Cardiac muscle cell (in vitro differentiated cells and primary cell): Measurements from ENCODE around the gene LHFPL6. TPM values are rescaled to one million over a fixed set of nuclear protein-coding genes. Genes with fewer than 3 reads are reported as not detected.

ENCODE experiments used
- DNase-seq, 2 donors: peaks; one replicate each; pipeline versions ENCODE4 v3.0.0 to v3.0.0-alpha.2; 2010 to 2017; ENCODE audit warnings: low read depth in 1 of 2, low spot score in 1 of 2
- H3K27ac ChIP-seq: fragments of 200-600 bp; sonication (generic); 2 replicates; pipeline ENCODE4 v1.5.1; 2016
- H3K27me3 ChIP-seq: fragments of 200-600 bp; sonication (generic); 2 replicates; pipeline ENCODE4 v1.6.0; 2016; ENCODE audit warnings: control low read depth
- H3K36me3 ChIP-seq: fragments of 200-600 bp; sonication (generic); 2 replicates; pipeline ENCODE4 v1.5.1; 2016; ENCODE audit warnings: control low read depth
- H3K4me1 ChIP-seq: fragments of 200-600 bp; sonication (generic); 2 replicates; pipeline ENCODE4 v1.8.1; 2017; ENCODE audit warnings: low read depth, mild to moderate bottlenecking, mixed run types
- H3K4me3 ChIP-seq: fragments of 200-600 bp; sonication (generic); 2 replicates; pipeline ENCODE4 v1.5.1; 2016; ENCODE audit warnings: mild to moderate bottlenecking
- H3K9me3 ChIP-seq: fragments of 200-600 bp; sonication (generic); 2 replicates; pipeline ENCODE4 v1.5.1; 2017; ENCODE audit warnings: low read depth, mild to moderate bottlenecking, control low read depth
- polyA plus RNA-seq: library from polyadenylated mRNA; unstranded; fragments of >200 nt; fragmentation: Nextera tagmentation; extraction: Ambion mirVana; gene quantifications from 2 replicates; pipeline ENCODE4 v1.2.1, GENCODE V29; 2016
- total RNA-seq: library from RNA; depleted of rRNA; stranded (reverse); fragments of >200 nt; gene quantifications from 2 replicates; pipeline ENCODE4 v1.2.3, GENCODE V29; 2016
- TF ChIP-seq, protein P1 (sequence below): IDR thresholded peaks from 2 replicates; pipeline ENCODE4 v1.5.1; 2012; ENCODE audit warnings: low read depth, mild to moderate bottlenecking, low read length

LHFPL6 gene
- total and polyA plus RNA-seq, 2 experiments from 2014 or later, result 10.0 to 19.2 TPM

DNA sequence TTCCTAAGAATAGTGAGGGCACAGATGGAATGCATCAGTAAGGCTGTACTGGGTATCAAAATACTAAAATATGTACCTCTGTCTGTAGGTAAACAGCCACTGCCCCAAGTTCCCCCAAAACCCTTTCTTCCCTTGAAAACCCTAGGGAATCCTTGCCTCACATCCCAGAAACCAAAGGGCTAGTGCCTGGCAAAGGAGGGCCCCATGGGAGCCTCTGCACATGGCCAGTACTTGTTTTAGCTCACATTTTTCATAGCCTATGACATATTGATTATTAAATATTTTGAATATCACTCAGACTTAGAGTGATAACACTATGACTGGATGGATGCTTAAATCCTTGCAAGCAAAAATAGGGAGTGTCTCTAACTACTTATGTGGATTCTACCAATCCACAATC is 237.1 kb downstream of the LHFPL6 start:
- no peak overlapping the region for H3K27ac ChIP-seq
- no peaks in the 10 kb centered on the region for H3K36me3 ChIP-seq
- H3K4me1 ChIP-seq, result peaks cover 7% of the 10 kb centered on the region
- TF ChIP-seq, protein P1, sequence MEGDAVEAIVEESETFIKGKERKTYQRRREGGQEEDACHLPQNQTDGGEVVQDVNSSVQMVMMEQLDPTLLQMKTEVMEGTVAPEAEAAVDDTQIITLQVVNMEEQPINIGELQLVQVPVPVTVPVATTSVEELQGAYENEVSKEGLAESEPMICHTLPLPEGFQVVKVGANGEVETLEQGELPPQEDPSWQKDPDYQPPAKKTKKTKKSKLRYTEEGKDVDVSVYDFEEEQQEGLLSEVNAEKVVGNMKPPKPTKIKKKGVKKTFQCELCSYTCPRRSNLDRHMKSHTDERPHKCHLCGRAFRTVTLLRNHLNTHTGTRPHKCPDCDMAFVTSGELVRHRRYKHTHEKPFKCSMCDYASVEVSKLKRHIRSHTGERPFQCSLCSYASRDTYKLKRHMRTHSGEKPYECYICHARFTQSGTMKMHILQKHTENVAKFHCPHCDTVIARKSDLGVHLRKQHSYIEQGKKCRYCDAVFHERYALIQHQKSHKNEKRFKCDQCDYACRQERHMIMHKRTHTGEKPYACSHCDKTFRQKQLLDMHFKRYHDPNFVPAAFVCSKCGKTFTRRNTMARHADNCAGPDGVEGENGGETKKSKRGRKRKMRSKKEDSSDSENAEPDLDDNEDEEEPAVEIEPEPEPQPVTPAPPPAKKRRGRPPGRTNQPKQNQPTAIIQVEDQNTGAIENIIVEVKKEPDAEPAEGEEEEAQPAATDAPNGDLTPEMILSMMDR, result no peak
- no peak for DNase-seq
- no peaks in the 10 kb centered on the region for H3K9me3 ChIP-seq
- H3K27me3 ChIP-seq, result no peaks in the 10 kb centered on the region
- H3K4me3 ChIP-seq, result no peak overlapping the region

DNA sequence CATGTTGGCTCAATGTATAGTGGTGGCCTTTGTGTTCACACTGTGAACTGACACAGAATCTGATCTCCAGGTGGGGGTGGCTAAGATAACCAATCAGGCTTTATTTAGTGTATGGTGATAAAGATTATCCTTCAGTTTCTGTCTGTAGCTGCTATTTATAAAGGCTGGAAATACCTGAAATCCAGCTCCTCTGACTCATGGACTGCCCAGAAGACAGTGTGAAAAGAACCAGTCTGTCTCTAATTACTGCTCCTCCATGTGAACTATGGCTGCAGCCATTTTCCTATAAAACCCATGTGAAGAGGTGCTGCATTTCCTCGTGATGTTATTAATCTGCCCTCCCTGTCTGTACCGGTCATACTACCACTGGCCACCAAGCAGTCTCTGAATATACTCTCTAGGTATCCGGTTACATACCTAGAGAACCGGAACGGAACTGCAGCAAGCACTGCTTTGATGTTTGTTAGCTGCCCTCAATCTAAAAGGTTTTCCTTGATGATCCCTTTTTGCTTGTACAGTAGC is 238.0 kb downstream of the LHFPL6 start:
- no peak overlapping the region for H3K27ac ChIP-seq
- no peaks in the 10 kb centered on the region for H3K4me1 ChIP-seq
- peak; percentile 16 to 55 for DNase-seq
- H3K27me3 ChIP-seq, result no peaks in the 10 kb centered on the region
- TF ChIP-seq, protein P1, result no peak
- no peak overlapping the region for H3K4me3 ChIP-seq
- no peaks in the 10 kb centered on the region for H3K36me3 ChIP-seq
- H3K9me3 ChIP-seq, result no peaks in the 10 kb centered on the region

DNA sequence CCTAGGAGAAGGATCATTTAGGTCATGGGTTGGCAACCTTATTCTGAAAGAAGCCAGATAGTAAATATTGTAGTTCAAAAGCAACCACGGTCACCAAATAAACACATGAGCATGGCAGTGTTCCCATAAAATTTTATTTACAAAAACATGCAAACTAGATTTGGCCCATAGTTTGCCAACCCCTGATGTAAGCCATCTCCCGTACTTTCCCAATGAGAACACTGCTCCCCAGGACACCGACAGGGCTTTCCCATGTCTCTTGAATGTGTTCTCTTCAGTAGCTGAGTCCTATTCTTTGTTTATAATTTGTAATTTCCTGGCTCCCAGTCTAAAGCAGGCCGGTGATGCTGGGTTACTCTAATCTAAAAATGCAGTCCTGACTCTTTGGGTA is 239.6 kb downstream of the LHFPL6 start:
- H3K9me3 ChIP-seq, result no peaks in the 10 kb centered on the region
- H3K27me3 ChIP-seq, result no peaks in the 10 kb centered on the region
- DNase-seq, result no peak
- TF ChIP-seq, protein P1, result no peak
- no peak overlapping the region for H3K27ac ChIP-seq
- no peaks in the 10 kb centered on the region for H3K4me1 ChIP-seq
- no peak overlapping the region for H3K4me3 ChIP-seq
- no peaks in the 10 kb centered on the region for H3K36me3 ChIP-seq

DNA sequence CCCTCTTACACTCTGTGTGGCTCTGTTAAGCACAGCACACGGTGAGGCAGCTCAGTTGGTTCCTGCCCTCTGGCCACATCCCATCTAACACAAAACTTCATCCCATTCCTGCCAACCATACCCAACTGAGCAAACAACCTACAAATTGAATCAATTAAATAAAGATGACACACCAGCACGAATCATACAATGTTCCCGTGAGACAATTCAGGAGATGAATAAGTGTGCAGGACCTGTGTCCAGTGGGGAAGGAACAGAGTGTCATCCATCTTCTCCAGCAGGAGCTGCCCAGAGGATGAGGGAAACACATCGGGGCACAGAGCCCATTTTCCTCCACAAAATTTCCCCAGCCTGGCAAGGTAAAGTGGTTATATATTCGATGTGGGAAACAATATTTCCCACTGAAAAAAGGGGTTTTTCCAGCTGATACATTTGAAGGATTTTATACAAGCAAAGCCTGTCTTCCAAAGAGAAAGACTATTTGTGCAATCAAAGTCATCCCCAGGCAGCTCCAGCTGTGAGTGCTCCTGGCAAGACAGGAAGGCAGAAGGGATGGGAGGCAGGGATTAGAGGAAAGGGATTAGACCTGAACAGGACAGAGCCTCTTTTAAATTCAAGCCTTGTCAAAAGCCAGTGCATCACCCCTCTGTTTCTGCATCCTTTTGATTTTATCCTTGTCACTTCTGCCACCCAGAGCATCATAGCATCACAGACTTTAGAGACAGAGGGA is 240.2 kb downstream of the LHFPL6 start:
- no peaks in the 10 kb centered on the region for H3K36me3 ChIP-seq
- TF ChIP-seq, protein P1, result no peak
- H3K4me3 ChIP-seq, result no peak overlapping the region
- H3K27ac ChIP-seq, result no peak overlapping the region
- no peaks in the 10 kb centered on the region for H3K4me1 ChIP-seq
- no peaks in the 10 kb centered on the region for H3K27me3 ChIP-seq
- no peaks in the 10 kb centered on the region for H3K9me3 ChIP-seq
- no peak for DNase-seq

DNA sequence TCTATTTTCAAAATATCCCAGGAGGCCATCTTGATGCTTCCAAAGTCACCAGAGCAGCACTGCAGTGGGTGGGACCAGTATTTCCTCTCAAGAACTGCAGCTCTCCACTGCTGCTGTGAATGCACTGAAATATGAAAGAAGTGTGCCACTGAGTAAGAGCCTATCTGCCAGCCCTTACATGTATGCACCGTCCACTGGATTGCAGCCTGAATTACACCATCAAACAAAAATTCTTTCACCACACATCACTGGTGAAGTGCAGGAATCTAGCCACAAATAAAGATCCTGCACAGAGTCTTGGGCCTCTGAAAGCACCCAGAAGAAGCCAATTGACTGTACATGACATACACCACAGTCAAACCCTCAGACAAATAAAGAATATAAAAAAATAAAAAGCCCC is 249.0 kb downstream of the LHFPL6 start:
- TF ChIP-seq, protein P1, result no peak
- peaks cover 12% of the 10 kb centered on the region for H3K4me1 ChIP-seq
- peak in 1 of 2 donors; percentile 73 for DNase-seq

More for the DNA sequence above, 249.0 kb downstream of the LHFPL6 start:
- Histone ChIP-seq H3K36me3 (no peaks in the 10 kb centered on the region), H3K4me3 (no peak overlapping the region), H3K27me3 (no peaks in the 10 kb centered on the region), H3K9me3 (no peaks in the 10 kb centered on the region), H3K27ac (no peak overlapping the region)
